Neural progenitor cell (in vitro differentiated cells): ENCODE results near the gene SEC62. TPM values are rescaled to one million over a fixed set of nuclear protein-coding genes. Genes with fewer than 3 reads are reported as not detected.

Source experiments
- DNase-seq: peaks from one replicate; pipeline ENCODE4 v3.0.0-alpha.2; 2016; ENCODE audit warnings: low spot score
- H2AFZ ChIP-seq: fragments of 200-600 bp; sonication (generic); replicated peaks from 2 replicates; pipeline ENCODE4 v1.6.1; 2016; ENCODE audit warnings: antibody characterized with exemption
- H3F3A ChIP-seq: fragments of 200-600 bp; sonication (generic); 2 replicates; pipeline ENCODE4 v1.6.1; 2016; ENCODE audit warnings: antibody characterized with exemption, low read depth
- H3K27ac ChIP-seq: fragments of 200-600 bp; sonication (generic); 2 replicates; pipeline ENCODE4 v1.5.1; 2016; ENCODE audit warnings: mild to moderate bottlenecking
- H3K27me3 ChIP-seq: fragments of 200-600 bp; sonication (generic); 2 replicates; pipeline ENCODE4 v1.6.1; 2016; ENCODE audit warnings: mild to moderate bottlenecking, moderate library complexity
- H3K36me3 ChIP-seq: fragments of 200-600 bp; sonication (generic); 2 replicates; pipeline ENCODE4 v1.5.1; 2016
- H3K4me1 ChIP-seq: fragments of 200-600 bp; sonication (generic); 2 replicates; pipeline ENCODE4 v1.6.1; 2016; ENCODE audit warnings: mixed run types
- H3K4me2 ChIP-seq: fragments of 200-600 bp; sonication (generic); 2 replicates; pipeline ENCODE4 v1.6.1; 2016
- H3K4me3 ChIP-seq: fragments of 200-600 bp; sonication (generic); 2 replicates; pipeline ENCODE4 v1.5.1; 2016
- H3K79me2 ChIP-seq: fragments of 200-600 bp; sonication (generic); 2 replicates; pipeline ENCODE4 v1.6.1; 2016; ENCODE audit warnings: low read depth
- H3K9ac ChIP-seq: fragments of 200-600 bp; sonication (generic); 2 replicates; pipeline ENCODE4 v1.6.1; 2016
- H3K9me3 ChIP-seq: fragments of 200-600 bp; sonication (generic); 2 replicates; pipeline ENCODE4 v1.5.1; 2016; ENCODE audit warnings: low read depth
- H4K20me1 ChIP-seq: fragments of 200-600 bp; sonication (generic); 2 replicates; pipeline ENCODE4 v1.6.1; 2016; ENCODE audit warnings: low read depth
- H3K27ac Mint-ChIP-seq: 3 replicates; pipeline ENCODE4 v1.8.0; 2021; ENCODE audit warnings: mixed read lengths
- H3K27me3 Mint-ChIP-seq: 2 replicates; pipeline ENCODE4 v1.8.0; 2022; ENCODE audit warnings: low read depth, mild to moderate bottlenecking, inconsistent platforms, moderate library complexity, mixed read lengths; ENCODE audit not compliant: insufficient read depth
- H3K36me3 Mint-ChIP-seq: 3 replicates; pipeline ENCODE4 v1.8.0; 2021; ENCODE audit warnings: mixed read lengths
- H3K4me1 Mint-ChIP-seq: 3 replicates; pipeline ENCODE4 v1.8.0; 2021; ENCODE audit warnings: mixed read lengths
- H3K4me3 Mint-ChIP-seq: 3 replicates; pipeline ENCODE4 v1.8.0; 2021; ENCODE audit warnings: mild to moderate bottlenecking, moderate library complexity, mixed read lengths
- H3K9me3 Mint-ChIP-seq: 3 replicates; pipeline ENCODE4 v1.8.0; 2020; ENCODE audit warnings: mixed read lengths
- EZH2 ChIP-seq: fragments of 200-600 bp; sonication (generic); IDR thresholded peaks from 2 replicates; pipeline ENCODE4 v1.6.1; 2017; ENCODE audit warnings: antibody characterized with exemption, mild to moderate bottlenecking, moderate library complexity
- EZH2phosphoT487 ChIP-seq: fragments of 200-600 bp; sonication (generic); IDR thresholded peaks from 2 replicates; pipeline ENCODE4 v1.6.1; 2017; ENCODE audit warnings: antibody characterized with exemption
- total RNA-seq: library from RNA; depleted of rRNA; stranded (reverse); fragments of >200 nt; gene quantifications from 2 replicates; pipeline ENCODE4 v1.2.3, GENCODE V29; 2015; ENCODE audit warnings: low replicate concordance
- TF ChIP-seq, protein P1 (sequence below): fragments of 200-600 bp; sonication (generic); IDR thresholded peaks from 2 replicates; pipeline ENCODE4 v1.5.1; 2017; ENCODE audit warnings: antibody characterized with exemption, mild to moderate bottlenecking

Gene SEC62
- total RNA-seq, 1 donor from 2014 or later, result 34.8 TPM

DNA sequence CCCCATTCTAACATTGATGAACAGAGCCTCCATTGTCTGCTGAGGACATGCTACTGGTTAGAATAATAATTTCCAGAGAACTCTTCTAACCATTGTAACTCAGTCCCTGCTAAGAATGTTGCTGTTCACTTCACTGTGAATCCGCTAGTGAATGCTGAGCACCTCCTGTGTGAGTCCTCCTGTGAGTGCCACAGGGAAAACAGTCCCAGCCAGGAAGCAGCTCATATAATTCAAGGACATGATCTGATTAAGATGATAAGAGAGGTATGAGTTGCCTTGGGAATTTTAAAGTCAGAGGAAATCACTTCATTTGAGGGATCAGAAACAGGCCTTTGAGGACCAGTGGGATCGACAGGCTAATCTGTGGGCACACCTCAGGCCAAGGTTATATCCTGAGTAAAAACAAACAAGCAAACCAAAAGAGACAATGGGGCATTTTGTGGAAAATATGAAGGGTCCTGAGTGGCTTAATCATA lies 37.3 kb downstream of the SEC62 start:
- H3K4me1 ChIP-seq, result no peaks in the 10 kb centered on the region
- no peaks in the 10 kb centered on the region for H3K9me3 Mint-ChIP-seq
- no peaks in the 10 kb centered on the region for H3K9me3 ChIP-seq
- H3K4me3 Mint-ChIP-seq, result no peak overlapping the region
- TF ChIP-seq EZH2, result no peak
- TF ChIP-seq, protein P1, sequence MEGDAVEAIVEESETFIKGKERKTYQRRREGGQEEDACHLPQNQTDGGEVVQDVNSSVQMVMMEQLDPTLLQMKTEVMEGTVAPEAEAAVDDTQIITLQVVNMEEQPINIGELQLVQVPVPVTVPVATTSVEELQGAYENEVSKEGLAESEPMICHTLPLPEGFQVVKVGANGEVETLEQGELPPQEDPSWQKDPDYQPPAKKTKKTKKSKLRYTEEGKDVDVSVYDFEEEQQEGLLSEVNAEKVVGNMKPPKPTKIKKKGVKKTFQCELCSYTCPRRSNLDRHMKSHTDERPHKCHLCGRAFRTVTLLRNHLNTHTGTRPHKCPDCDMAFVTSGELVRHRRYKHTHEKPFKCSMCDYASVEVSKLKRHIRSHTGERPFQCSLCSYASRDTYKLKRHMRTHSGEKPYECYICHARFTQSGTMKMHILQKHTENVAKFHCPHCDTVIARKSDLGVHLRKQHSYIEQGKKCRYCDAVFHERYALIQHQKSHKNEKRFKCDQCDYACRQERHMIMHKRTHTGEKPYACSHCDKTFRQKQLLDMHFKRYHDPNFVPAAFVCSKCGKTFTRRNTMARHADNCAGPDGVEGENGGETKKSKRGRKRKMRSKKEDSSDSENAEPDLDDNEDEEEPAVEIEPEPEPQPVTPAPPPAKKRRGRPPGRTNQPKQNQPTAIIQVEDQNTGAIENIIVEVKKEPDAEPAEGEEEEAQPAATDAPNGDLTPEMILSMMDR, result no peak
- TF ChIP-seq EZH2phosphoT487, result no peak
- no peaks in the 10 kb centered on the region for H3K36me3 ChIP-seq
- peaks cover 3% of the 10 kb centered on the region for H3K4me1 Mint-ChIP-seq
- no peaks in the 10 kb centered on the region for H4K20me1 ChIP-seq
- peaks cover 5% of the 10 kb centered on the region for H3K27me3 Mint-ChIP-seq
- peaks cover 6% of the 10 kb centered on the region for H3K36me3 Mint-ChIP-seq
- no peak overlapping the region for H3K9ac ChIP-seq
- H3K27me3 ChIP-seq, result no peaks in the 10 kb centered on the region
- H3F3A ChIP-seq, result no peaks in the 10 kb centered on the region
- no peak for DNase-seq
- H3K27ac Mint-ChIP-seq, result no peak overlapping the region
- H2AFZ ChIP-seq, result no peak overlapping the region
- H3K79me2 ChIP-seq, result no peaks in the 10 kb centered on the region
- H3K4me2 ChIP-seq, result no peak overlapping the region
- H3K4me3 ChIP-seq, result no peak overlapping the region
- H3K27ac ChIP-seq, result no peak overlapping the region

GRCh38 chr3:170007031-170007663 lies 40.5 kb downstream of the SEC62 start:
- Histone ChIP-seq H3K4me3 (no peak overlapping the region), H3F3A (no peaks in the 10 kb centered on the region), H2AFZ (peak overlapping the region; percentile 37), H3K27me3 (no peaks in the 10 kb centered on the region), H3K9ac (no peak overlapping the region), H3K79me2 (no peaks in the 10 kb centered on the region), H3K36me3 (no peaks in the 10 kb centered on the region), H3K4me1 (no peaks in the 10 kb centered on the region), H3K9me3 (no peaks in the 10 kb centered on the region), H3K27ac (no peak overlapping the region), H3K4me2 (no peak overlapping the region), H4K20me1 (no peaks in the 10 kb centered on the region)
- Mint-ChIP-seq H3K27me3 (peaks cover 5% of the 10 kb centered on the region), H3K36me3 (no peaks in the 10 kb centered on the region), H3K9me3 (no peaks in the 10 kb centered on the region), H3K27ac (no peak overlapping the region), H3K4me1 (peaks cover 3% of the 10 kb centered on the region), H3K4me3 (no peak overlapping the region)
- TF ChIP-seq EZH2phosphoT487 (no peak), EZH2 (no peak)
- TF ChIP-seq, protein P1, result no peak
- DNase-seq, result no peak

DNA sequence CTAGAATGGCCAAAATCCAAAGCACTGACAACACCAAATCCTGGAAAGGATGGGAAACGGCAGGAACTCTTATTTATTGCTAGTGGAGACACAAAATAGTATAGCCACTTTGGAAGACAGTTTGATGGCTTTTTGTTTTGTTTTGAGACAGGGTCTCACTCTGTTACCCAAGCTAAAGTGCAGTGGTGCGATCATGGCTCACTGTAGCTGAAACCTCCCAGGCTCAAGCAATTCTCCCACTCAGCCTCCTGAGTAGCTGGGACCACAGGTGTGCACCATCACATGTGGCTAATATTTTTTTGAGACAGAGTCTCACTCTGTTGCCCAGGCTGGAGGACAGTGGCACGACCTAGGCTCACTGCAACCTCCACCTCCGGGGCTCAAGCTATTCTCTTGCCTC lies 43.9 kb downstream of the SEC62 start:
- no peak overlapping the region for H3K27ac ChIP-seq
- no peak for DNase-seq
- H3K4me3 Mint-ChIP-seq, result no peak overlapping the region
- no peaks in the 10 kb centered on the region for H3K36me3 Mint-ChIP-seq
- no peaks in the 10 kb centered on the region for H4K20me1 ChIP-seq
- no peaks in the 10 kb centered on the region for H3K79me2 ChIP-seq
- no peaks in the 10 kb centered on the region for H3K36me3 ChIP-seq
- no peaks in the 10 kb centered on the region for H3K27me3 ChIP-seq
- no peak overlapping the region for H2AFZ ChIP-seq
- no peaks in the 10 kb centered on the region for H3K4me1 ChIP-seq
- peaks cover 5% of the 10 kb centered on the region for H3K27me3 Mint-ChIP-seq
- no peak overlapping the region for H3K27ac Mint-ChIP-seq
- H3K9me3 Mint-ChIP-seq, result no peaks in the 10 kb centered on the region
- TF ChIP-seq EZH2phosphoT487 (no peak), EZH2 (no peak)
- TF ChIP-seq, protein P1, result no peak
- H3K9me3 ChIP-seq, result no peaks in the 10 kb centered on the region
- no peak overlapping the region for H3K9ac ChIP-seq
- H3K4me2 ChIP-seq, result no peak overlapping the region
- no peaks in the 10 kb centered on the region for H3K4me1 Mint-ChIP-seq
- H3K4me3 ChIP-seq, result no peak overlapping the region
- H3F3A ChIP-seq, result no peaks in the 10 kb centered on the region
